NT2/D1 (cell line): Measurements from ENCODE around the gene KCNE3.

Source experiments
- DNase-seq: peaks from one replicate; pipeline ENCODE4 v3.0.0-alpha.2; 2011; ENCODE audit warnings: low read depth, low spot score
- H3K27me3 ChIP-seq: 2 replicates; pipeline ENCODE4 v1.6.0; 2011; ENCODE audit warnings: mild to moderate bottlenecking; ENCODE audit not compliant: insufficient read length, insufficient read depth
- H3K36me3 ChIP-seq: 2 replicates; pipeline ENCODE4 v1.6.1; 2011; ENCODE audit warnings: mild to moderate bottlenecking, low read length, mixed read lengths; ENCODE audit not compliant: insufficient read depth, insufficient read length
- H3K4me1 ChIP-seq: 2 replicates; pipeline ENCODE4 v1.5.1; 2011; ENCODE audit not compliant: insufficient read depth, insufficient read length
- H3K4me3 ChIP-seq: 2 replicates; pipeline ENCODE4 v1.5.1; 2011; ENCODE audit warnings: low read depth; ENCODE audit not compliant: insufficient read length
- H3K9ac ChIP-seq: 2 replicates; pipeline ENCODE4 v1.6.0; 2011; ENCODE audit warnings: low read depth; ENCODE audit not compliant: insufficient read length
- H3K9me3 ChIP-seq: 2 replicates; pipeline ENCODE4 v1.5.1; 2011; ENCODE audit warnings: mild to moderate bottlenecking, low read length; ENCODE audit not compliant: insufficient read depth
- SUZ12 ChIP-seq: IDR thresholded peaks from 2 replicates; pipeline ENCODE4 v1.6.1; 2011; ENCODE audit not compliant: insufficient read length, insufficient read depth; ENCODE audit errors: extremely low read depth
- YY1 ChIP-seq: IDR thresholded peaks from 2 replicates; pipeline ENCODE4 v1.6.1; 2011; ENCODE audit not compliant: insufficient read length, insufficient read depth
- ZNF274 ChIP-seq: IDR thresholded peaks from 2 replicates; pipeline ENCODE4 v1.6.1; 2011; ENCODE audit warnings: mild to moderate bottlenecking, low read depth, low read length

The KCNE3 gene

GRCh38 chr11:74492974-74493790, 25.8 kb upstream of the KCNE3 start, which contains the start of gene LIPT2:
Gene LIPT2 (minus strand): TSS chr11:74493724. CDS start chr11:74493703, 21 bp downstream.
- Histone ChIP-seq H3K4me1 (peaks cover 4% of the 10 kb centered on the region), H3K36me3 (no peaks in the 10 kb centered on the region), H3K27me3 (no peaks in the 10 kb centered on the region), H3K4me3 (peak within 1 kb of the TSS; percentile 85), H3K9ac (peak within 1 kb of the TSS; percentile 93), H3K9me3 (peaks cover 22% of the 10 kb centered on the region; the same call in 1 of the 2 replicates)
- no peak for TF ChIP-seq YY1
- no peak for TF ChIP-seq SUZ12
- no peak for TF ChIP-seq ZNF274
- peak; percentile 98 for DNase-seq

DNA sequence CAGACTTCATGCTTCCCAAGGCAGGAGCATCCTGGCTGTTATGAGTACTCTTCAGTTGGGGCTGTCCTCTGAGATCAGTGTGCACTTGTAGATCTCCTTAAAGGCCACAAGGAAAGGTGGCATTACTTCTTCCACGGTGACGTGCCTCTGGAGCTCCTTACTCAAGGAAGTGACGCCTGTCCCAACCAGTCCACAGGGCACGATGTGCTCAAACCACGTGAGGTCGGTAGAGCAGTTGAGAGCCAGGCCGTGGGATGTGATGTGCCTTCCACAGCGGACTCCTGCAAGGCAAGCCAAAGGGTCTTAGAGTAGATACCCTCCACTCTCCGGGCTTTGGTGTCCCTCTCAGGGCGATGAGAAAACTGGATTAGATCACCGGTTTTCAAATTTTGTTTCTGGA, 24.7 kb upstream of the KCNE3 start:
- peaks cover 4% of the 10 kb centered on the region for H3K4me1 ChIP-seq
- no peaks in the 10 kb centered on the region for H3K27me3 ChIP-seq
- no peak for DNase-seq
- H3K9me3 ChIP-seq = peaks cover 12% of the 10 kb centered on the region; the same call in 1 of the 2 replicates
- peak overlapping the region; percentile 47 for H3K9ac ChIP-seq
- TF ChIP-seq YY1 = no peak
- TF ChIP-seq SUZ12 = no peak
- TF ChIP-seq ZNF274 = no peak
- H3K36me3 ChIP-seq = no peaks in the 10 kb centered on the region
- H3K4me3 ChIP-seq = no peak overlapping the region

DNA sequence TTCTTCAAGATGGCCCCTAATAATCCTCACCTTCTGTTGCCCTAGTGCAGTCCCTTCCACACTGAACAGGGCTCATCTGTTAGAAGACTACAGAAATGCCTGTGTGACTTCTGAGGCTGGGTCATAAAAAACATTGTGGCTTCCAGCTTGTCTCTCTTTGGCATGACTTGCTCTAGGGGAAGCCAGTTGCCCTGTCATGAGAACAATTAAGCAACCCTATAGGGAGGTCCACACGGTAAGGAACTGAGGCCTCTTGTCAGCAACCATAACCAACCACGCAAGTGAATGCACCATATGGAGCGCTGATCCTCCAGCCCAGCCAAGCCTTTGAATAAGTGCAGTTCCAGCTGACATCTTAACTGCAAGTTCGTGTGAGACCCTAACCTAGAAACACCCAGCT, 23.6 kb upstream of the KCNE3 start:
- no peak for TF ChIP-seq ZNF274
- no peaks in the 10 kb centered on the region for H3K27me3 ChIP-seq
- H3K9ac ChIP-seq = no peak overlapping the region
- DNase-seq = no peak
- H3K4me1 ChIP-seq = peaks cover 4% of the 10 kb centered on the region
- H3K9me3 ChIP-seq = peaks cover 6% of the 10 kb centered on the region; the same call in 1 of the 2 replicates
- no peaks in the 10 kb centered on the region for H3K36me3 ChIP-seq
- no peak overlapping the region for H3K4me3 ChIP-seq

DNA sequence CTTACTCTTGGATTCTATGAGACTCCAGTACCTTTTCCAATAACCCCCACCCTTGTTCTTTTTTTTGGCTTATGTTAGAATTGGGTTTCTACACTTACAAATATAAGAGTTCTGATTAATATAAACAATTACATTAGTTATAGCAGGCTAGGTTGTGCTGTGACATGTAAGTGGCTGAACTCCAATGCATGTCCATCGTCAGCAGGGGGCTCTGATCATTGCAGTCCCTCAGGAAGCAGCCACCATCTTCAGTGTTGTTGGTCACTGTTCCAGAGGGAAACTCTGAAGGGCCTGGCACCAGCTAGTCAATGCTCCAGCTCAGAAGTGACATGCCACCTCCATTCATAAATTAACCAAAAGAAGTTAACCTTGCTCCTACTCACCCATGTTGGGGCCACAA, 20.5 kb upstream of the KCNE3 start:
- Histone ChIP-seq H3K27me3 (no peaks in the 10 kb centered on the region), H3K9ac (no peak overlapping the region), H3K9me3 (no peaks in the 10 kb centered on the region), H3K4me1 (peaks cover 4% of the 10 kb centered on the region), H3K4me3 (no peak overlapping the region), H3K36me3 (no peaks in the 10 kb centered on the region)
- TF ChIP-seq YY1 = no peak
- no peak for TF ChIP-seq ZNF274
- no peak for TF ChIP-seq SUZ12
- DNase-seq = no peak

- Histone ChIP-seq H3K9ac (no peak overlapping the region), H3K27me3 (no peaks in the 10 kb centered on the region), H3K9me3 (no peaks in the 10 kb centered on the region), H3K4me1 (no peaks in the 10 kb centered on the region), H3K36me3 (no peaks in the 10 kb centered on the region), H3K4me3 (no peak overlapping the region)
- no peak for DNase-seq
- TF ChIP-seq SUZ12 (no peak), YY1 (no peak), ZNF274 (no peak)
These were observed 18.5 kb upstream of the KCNE3 start for GRCh38 chr11:74485868-74486267.

- H3K9ac ChIP-seq = no peak overlapping the region
- no peaks in the 10 kb centered on the region for H3K9me3 ChIP-seq
- TF ChIP-seq YY1 (no peak), ZNF274 (no peak), SUZ12 (no peak)
- H3K36me3 ChIP-seq = no peaks in the 10 kb centered on the region
- H3K4me3 ChIP-seq = no peak overlapping the region
- H3K4me1 ChIP-seq = no peaks in the 10 kb centered on the region
- no peaks in the 10 kb centered on the region for H3K27me3 ChIP-seq
- no peak for DNase-seq
These were observed 13.5 kb upstream of the KCNE3 start for GRCh38 chr11:74480688-74481417.

GRCh38 chr11:74479732-74480123, 12.4 kb upstream of the KCNE3 start:
- H3K4me1 ChIP-seq = no peaks in the 10 kb centered on the region
- H3K27me3 ChIP-seq = no peaks in the 10 kb centered on the region
- no peak overlapping the region for H3K9ac ChIP-seq
- DNase-seq = no peak
- H3K4me3 ChIP-seq = no peak overlapping the region
- no peak for TF ChIP-seq ZNF274
- TF ChIP-seq YY1 = no peak
- TF ChIP-seq SUZ12 = no peak
- H3K36me3 ChIP-seq = no peaks in the 10 kb centered on the region
- H3K9me3 ChIP-seq = no peaks in the 10 kb centered on the region
